ENCODE data around the gene RSBN1.

- TF ChIP-seq, protein P1, sequence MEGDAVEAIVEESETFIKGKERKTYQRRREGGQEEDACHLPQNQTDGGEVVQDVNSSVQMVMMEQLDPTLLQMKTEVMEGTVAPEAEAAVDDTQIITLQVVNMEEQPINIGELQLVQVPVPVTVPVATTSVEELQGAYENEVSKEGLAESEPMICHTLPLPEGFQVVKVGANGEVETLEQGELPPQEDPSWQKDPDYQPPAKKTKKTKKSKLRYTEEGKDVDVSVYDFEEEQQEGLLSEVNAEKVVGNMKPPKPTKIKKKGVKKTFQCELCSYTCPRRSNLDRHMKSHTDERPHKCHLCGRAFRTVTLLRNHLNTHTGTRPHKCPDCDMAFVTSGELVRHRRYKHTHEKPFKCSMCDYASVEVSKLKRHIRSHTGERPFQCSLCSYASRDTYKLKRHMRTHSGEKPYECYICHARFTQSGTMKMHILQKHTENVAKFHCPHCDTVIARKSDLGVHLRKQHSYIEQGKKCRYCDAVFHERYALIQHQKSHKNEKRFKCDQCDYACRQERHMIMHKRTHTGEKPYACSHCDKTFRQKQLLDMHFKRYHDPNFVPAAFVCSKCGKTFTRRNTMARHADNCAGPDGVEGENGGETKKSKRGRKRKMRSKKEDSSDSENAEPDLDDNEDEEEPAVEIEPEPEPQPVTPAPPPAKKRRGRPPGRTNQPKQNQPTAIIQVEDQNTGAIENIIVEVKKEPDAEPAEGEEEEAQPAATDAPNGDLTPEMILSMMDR (IDR thresholded peaks at IDR 0.05): no peak
- no peak for TF ChIP-seq CHD2 (IDR thresholded peaks at IDR 0.05; ENCODE audit: low read length, partially characterized antibody)
- TF ChIP-seq, protein P2, sequence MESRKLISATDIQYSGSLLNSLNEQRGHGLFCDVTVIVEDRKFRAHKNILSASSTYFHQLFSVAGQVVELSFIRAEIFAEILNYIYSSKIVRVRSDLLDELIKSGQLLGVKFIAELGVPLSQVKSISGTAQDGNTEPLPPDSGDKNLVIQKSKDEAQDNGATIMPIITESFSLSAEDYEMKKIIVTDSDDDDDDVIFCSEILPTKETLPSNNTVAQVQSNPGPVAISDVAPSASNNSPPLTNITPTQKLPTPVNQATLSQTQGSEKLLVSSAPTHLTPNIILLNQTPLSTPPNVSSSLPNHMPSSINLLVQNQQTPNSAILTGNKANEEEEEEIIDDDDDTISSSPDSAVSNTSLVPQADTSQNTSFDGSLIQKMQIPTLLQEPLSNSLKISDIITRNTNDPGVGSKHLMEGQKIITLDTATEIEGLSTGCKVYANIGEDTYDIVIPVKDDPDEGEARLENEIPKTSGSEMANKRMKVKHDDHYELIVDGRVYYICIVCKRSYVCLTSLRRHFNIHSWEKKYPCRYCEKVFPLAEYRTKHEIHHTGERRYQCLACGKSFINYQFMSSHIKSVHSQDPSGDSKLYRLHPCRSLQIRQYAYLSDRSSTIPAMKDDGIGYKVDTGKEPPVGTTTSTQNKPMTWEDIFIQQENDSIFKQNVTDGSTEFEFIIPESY (IDR thresholded peaks at IDR 0.05; ENCODE audit: borderline replicate concordance, low read depth): no peak
- TF ChIP-seq ELF1 (IDR thresholded peaks at IDR 0.05): no peak
- no peak for TF ChIP-seq EP300 (IDR thresholded peaks at IDR 0.05; ENCODE audit: borderline replicate concordance in 1 of 2, low read depth in 1 of 2, low read length in 1 of 2)
- TF ChIP-seq RAD21 (IDR thresholded peaks at IDR 0.05; ENCODE audit: low read length): no peak
- TF ChIP-seq, protein P3, sequence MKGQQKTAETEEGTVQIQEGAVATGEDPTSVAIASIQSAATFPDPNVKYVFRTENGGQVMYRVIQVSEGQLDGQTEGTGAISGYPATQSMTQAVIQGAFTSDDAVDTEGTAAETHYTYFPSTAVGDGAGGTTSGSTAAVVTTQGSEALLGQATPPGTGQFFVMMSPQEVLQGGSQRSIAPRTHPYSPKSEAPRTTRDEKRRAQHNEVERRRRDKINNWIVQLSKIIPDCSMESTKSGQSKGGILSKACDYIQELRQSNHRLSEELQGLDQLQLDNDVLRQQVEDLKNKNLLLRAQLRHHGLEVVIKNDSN (IDR thresholded peaks at IDR 0.05; ENCODE audit: borderline replicate concordance, low read depth): no peak
- no peak for TF ChIP-seq RCOR1 (IDR thresholded peaks at IDR 0.05; ENCODE audit: low read length)
- no peak for TF ChIP-seq GABPA (IDR thresholded peaks at IDR 0.05; ENCODE audit: low read depth)
- no peak for TF ChIP-seq TAF1 (IDR thresholded peaks at IDR 0.05; ENCODE audit: borderline replicate concordance, low read depth, low read length)
- TF ChIP-seq REST (IDR thresholded peaks at IDR 0.05; ENCODE audit: low read depth, low read length): no peak
Measured at GRCh38 chr1:113792471-113792870, 19.8 kb downstream of the RSBN1 start.
